GM18951 (cell line): ENCODE measurements around the gene RAI1.

Experiments
- POLR2A ChIP-seq: IDR thresholded peaks from 4 replicates; pipeline ENCODE4 v1.6.1; 2011; ENCODE audit warnings: mild to moderate bottlenecking; ENCODE audit not compliant: insufficient read length, insufficient read depth; ENCODE audit errors: extremely low read depth
- in situ Hi-C: fragments of 300-500 bp; cut with MboI; formaldehyde crosslinking; loops from one replicate; pipeline ENCODE4 v1.12.0; 2022; ENCODE audit warnings: low sequenced_read_pairs, mixed read lengths, inconsistent platforms; ENCODE audit not compliant: unreplicated experiment

RAI1 gene

DNA sequence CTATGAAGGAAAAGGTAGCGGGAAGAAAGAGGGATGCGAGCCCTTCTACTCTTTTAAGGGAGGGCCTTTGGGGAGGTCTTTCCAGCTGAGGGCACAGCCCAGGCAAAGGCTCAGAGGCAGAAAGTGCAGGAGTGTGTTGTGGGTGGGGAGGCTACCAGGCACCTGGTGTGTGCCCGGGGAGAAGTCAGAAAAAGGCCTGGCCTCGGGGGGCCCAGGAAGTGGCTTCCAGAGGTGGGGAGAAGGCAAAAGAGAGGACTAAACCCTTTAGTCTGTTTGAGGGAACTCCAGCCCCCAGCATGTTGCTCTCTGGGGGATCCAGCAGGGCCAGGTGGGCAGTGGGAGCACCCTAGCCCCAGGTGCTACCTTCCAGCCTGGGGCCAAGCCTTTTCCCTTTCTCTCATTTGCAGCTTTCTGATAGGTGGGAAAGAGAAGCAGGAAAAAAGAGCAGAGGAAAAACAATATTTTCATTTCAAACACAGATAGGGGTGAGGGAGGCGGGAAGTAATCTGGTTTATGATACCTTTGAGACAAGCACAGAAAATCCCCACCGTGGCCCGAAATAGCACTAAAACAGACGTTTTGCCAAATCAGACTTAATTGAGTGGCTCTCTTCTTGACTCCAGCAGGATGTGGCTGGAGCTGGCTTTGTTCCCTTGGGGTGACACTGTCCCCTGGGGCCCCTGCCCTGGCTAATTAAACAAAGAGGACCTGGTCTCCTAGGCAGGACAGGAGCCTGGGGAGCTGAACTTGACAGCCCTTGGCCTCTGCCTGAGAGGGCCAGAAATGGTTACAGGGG, 10.4 kb downstream of the RAI1 start:
- in situ Hi-C loops: no loop called here
- TF ChIP-seq POLR2A: peak; percentile 25

DNA sequence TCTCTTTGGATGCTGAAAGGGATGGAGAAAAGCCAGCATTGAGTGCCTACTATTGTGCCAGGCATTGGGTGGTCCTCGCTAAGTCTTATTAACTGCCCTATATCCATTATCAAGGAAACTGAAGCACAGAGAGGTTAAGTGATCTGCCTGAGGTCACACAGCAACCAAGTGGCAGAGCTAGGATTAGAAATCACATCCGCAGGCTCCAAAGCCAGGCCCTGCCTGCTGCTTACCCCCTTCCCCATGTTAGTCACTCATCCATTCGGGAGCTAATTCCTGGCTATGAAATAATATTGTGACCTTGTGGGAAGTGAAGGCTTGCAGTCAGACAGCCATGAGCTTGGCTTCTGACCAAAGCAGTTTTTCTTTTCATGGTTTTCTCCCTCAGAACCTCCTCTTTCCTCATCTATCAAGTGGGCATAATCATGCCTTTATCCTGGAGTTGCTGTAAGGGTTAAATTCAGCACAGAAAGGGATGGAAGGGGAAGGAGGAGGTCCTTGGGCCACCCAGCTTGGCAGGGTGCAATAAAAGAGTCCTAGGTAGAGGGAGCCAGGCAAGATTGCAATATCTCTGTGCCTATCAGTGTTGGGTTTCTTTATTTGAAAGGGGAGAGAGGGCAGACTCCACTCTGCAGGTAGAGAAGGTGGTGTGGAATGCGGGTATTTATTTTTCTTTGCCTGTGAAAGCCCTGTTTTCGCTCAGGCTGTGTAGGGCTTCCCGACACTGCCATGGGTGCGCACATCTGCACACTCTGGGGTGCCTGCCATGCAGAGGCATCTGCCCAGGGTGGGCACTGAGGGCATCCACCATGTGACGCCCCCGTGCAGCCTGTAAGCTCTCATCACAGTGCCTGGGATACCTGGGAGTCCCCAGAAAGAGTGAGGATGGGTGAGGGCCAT, 11.3 kb downstream of the RAI1 start:
- no peak for TF ChIP-seq POLR2A
- in situ Hi-C loops: no loop called here

DNA sequence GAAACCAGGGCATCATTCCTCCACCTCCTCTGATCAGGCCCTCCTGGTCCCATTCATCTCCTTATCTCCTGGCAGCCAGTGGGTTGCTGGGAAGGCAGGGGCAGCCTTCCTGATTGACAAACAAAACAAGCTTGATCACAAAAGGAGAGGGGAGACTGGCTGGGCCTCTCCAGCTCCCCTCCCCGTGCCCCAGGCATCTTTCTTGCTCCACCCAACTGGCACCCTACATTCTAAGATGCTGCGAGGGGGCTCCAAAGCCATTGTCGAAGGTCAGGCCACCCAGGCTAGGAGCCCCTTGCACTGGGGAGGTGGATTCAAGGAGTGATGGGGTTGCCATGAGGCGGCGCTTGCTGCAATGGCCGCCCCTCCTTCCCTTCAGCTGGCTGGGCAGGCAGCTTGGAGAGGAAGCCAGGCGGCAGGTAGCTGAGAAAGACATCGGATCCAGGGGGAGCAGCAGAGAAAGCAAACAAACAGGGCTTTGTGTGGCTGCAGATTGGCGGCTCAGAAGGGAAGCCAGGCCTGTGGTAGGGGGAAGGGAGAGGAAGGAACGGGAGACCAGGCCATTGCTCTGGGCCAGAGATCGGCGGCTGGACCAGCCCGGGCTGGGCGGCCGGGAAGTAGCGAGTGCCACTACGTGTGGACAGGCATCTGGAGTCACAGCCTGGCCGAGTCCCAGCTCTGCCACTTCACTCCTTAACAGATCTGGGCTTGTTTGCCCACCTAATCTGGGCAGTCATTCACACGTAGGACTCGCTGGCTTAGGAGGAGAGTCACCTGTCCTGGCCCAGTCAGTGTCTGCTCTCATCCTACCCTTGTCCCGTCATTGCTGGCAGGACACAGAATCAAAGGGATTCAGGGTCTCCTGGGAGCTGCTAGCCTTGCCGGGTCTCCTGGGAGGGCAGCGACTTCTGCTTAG, 12.3 kb downstream of the RAI1 start:
- in situ Hi-C loops: no loop called here
- TF ChIP-seq POLR2A: no peak

DNA sequence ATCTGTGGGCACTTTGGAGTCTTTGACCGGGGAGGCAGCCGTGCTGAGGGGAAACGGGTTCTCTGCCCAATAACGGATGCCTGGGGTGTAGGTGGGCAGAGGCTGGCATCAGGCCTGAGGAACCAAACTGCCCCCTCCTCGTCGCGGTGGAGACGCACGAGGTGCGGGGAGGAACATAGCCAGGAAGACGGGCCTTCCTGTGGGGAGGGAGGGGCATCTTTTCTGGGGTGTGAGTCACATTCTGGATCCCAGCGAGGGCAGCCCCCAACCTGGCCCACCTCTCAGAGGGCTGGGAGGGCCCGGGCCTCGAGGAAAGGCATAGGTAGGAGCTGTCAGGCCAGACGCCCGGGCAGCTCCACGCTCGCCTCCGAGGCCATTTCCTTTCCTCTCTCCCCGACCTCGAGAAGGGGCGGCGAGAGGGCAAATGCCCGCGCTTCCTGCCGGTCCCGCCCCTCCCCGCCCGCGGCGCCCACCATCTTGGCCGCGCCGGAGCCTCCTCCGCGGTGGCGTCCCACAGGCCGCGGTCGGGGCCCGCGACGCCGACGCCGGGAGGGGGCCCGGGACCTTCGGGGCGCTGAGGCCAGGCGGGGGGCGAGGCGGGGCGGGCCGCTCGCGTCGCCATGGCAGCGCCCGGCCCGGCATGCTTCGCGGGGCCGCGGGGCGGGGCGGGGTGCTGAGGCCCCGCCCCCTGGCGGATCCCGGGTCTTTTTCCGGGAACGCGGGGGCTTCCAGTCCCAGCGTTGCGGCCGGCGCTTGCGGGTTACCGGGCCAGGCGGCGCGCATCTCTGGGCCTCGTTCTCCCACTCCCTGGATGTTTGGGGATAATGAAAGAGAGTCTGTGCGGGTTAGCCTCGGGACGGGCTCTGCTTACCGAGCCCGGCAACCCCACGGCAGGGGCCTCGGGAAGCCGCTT, 13.2 kb downstream of the RAI1 start:
- peak; percentile 60 for TF ChIP-seq POLR2A
- in situ Hi-C loops: no loop called here

DNA sequence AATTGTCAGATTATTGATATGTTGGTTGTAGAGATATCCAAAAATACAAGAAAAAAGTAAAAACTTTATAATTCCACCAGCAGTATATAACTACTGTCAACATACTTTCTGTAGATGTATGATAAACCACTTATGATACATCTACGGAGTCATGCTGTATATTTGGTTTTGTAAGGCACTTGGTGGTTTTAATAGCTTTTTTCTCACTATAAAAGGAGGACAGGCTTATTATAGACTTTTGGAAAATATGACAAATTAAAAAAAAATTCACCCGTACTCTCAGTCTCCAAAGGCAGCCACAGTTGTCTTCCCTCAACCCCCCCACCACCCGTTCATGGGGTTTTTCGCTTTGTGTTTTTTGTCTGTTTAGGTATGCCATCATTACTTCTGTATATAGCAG, 14.8 kb downstream of the RAI1 start:
- no peak for TF ChIP-seq POLR2A
- in situ Hi-C loops: no loop called here

DNA sequence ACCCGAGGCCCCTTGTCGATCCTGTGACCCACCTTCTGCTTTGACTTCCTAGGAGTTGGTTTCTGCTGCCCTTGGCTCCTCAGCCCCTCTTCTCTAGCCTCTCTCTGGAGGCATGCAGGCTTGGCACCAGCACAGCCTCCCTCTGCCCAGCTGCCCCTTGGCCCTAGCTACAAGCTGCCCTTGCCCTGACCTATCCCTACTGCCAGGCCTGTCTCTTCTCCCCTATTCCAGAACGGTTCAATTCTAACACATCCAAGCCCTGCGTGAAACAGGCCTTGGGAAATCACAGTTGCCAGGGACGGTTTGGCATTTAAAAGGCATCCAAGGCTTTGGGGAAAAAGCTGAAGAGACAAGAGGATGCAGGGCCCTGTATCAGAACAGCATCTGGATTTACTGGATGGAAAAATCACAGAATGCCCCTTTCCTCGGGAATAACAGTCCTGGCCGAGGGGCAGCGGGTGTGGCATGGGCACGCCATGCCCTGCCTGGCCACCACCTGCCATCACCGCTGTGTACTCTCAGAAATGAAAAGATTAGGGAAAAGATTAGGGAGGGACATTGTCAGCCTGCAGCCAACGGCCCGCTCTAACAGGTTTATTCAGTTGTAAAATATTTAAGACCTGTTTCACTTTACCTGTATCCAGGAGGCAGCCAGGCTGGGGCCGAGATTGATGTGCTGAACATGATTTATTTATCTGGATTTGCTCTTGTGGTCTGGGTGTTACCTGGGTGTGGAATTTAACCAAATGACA, 15.8 kb downstream of the RAI1 start:
- TF ChIP-seq POLR2A: no peak
- in situ Hi-C loops: no loop called here

DNA sequence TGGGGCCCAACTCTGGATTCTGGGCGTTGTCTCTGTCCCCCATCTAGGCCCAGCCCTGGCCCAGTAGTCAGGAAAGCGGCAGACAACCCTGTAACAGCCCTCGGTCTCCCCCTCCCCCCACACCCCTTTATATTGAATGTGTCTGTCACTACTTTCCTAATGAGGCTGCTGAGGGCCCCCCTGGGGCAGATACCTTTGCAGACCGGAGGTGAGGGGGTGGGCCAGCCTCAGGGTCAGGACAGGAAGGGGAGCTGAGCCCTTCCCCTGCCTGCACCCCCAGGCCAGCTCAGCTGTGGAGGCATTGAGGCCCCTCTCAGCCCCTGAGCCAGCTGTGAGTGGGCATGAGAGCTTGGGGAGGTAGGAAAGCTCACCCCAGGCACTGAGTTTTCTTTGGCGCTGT, 17.1 kb downstream of the RAI1 start:
- in situ Hi-C loops: no loop called here
- TF ChIP-seq POLR2A: no peak

DNA sequence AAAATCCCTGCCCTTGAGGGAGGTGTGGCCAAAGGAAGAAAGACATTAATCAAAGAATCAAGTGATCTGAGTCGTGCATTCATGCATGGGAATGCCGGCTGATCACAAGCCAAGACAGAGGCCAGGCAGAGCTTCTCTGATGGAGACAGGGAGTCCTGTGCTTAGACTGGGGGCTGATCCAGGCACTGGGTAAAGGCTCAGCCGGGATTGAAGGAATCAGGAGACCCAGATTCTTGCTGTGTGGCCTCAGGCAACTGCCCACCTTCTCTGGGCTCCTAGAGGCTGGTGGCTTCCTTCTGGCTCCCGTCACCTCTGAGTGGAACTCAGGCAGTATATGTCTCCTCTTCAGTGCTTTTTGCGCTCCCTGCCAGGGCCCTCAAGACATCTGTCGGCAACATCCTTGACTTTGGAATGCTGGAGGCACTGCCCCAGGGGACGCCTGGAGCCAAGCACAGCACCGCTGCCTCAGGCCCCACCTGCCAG, 17.7 kb downstream of the RAI1 start:
- TF ChIP-seq POLR2A: no peak
- in situ Hi-C loops: no loop called here

DNA sequence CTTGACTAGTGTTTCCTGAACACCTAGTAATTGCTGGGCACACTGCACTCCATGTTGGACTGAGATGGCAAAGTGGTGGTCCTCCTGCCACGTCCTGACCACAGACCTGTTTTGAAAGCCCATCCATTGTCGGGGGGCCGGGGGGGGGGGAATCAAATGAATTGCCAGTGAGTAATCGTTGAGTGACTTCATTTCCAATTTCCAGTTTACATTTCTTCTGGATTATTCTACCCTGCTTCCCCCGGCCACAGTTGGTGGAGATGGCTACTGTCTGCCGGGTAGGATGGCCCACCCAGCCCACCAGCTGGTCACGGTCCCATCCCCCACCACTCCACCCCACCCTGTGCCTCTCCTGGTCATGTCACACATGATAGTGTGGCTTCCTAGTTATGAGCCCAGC, 18.2 kb downstream of the RAI1 start:
- in situ Hi-C loops: no loop called here
- TF ChIP-seq POLR2A: no peak

DNA sequence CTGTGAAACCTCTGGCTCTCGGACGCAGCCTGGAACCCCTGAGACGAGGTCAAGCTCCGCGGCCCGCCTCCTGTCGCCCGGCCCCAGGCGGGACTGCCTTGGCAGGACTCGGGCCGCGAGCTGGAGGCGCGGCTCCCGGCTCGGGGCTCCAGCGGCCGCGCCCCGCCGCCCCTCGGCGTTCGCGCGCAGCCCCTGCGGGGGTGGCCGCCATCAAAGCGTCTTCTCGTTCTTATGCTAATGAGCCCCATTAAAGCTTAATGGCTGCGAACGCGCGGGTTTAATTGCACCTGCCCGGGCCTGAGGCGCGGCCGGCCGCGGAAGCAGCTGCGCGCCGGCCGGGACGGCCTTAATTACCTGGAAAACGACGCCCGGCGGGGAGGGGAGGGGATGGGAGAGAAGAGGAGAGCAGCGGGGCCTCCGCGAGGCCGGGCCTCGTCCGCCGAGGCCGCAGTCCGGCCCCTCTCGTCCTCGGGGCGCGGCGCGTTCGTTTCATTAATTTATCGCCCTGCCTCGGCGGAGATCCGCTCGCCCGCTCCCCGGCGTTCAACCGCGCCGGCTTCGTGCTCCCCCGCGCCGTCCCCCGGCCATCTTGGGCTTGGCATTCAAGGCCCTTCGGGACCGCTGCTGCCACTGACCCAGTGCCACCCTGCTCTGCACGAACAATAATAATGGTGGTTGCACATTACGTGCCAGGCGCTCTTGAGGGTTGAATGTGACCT, 19.2 kb downstream of the RAI1 start:
- TF ChIP-seq POLR2A: no peak
- in situ Hi-C loops: no loop called here

DNA sequence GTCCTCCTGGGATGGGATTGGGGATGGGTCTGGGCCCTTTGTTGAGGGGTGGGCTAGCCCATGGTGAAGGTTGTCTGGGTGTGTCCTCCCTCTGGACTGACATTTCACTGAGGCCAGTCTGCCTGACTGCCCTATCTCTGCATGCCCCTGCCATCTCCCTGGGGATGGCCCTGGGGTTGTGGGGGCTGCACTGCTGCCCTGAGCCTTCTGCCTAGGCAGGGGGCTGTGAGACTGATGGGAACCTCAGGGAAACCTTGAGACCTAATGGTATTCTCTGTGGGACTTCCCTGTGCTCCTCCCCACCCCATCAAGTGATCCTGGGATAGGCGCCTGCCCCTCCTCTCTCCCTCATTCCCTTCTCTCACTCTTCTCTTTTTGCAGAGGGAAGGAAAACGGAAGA, 19.9 kb downstream of the RAI1 start:
- in situ Hi-C loops: no loop called here
- TF ChIP-seq POLR2A: no peak

DNA sequence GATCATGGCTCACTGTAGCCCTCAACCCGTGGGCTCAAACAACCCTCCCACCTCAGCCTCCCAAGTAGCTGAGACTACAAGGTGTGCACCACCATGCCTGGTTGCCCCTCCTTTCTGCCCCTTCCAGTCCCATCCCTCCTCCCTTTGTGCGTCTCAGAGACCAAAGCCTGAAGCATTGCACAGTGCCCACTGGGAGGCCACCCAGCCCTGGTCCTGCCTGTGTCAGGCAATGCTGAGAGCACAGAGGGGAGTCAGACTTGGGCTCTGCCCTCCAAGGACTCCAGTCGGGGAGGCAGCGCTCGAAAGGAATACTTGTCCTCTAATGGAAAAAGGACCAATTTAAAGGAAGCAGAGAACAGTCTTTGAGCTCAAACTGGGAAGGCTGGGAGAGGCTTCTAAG, 20.4 kb downstream of the RAI1 start:
- in situ Hi-C loops: no loop called here
- no peak for TF ChIP-seq POLR2A
